Uterus (tissue), 2 donors: Measurements from ENCODE around the gene HOXD10.

ENCODE experiments used
- CTCF ChIP-seq, 4 experiments: fragments of 200-600 bp in 2 of 4; fragments of 450-650 bp in 2 of 4; sonication (generic) in 2 of 4; IDR thresholded peaks; one replicate each; pipeline ENCODE4 v1.5.1; 2016 to 2019; ENCODE audit warnings: antibody characterized with exemption in 4 of 4, mild to moderate bottlenecking in 2 of 4, moderate library complexity in 1 of 4
- POLR2A ChIP-seq, 2 donors: fragments of 450-650 bp; IDR thresholded peaks; one replicate each; pipeline ENCODE4 v1.6.1; 2016; ENCODE audit warnings: antibody characterized with exemption in 2 of 2, mild to moderate bottlenecking in 1 of 2, moderate library complexity in 1 of 2

- no peak for TF ChIP-seq CTCF (IDR thresholded peaks at IDR 0.05)
- TF ChIP-seq POLR2A (IDR thresholded peaks at IDR 0.05), result peak in 1 of 2 donors; percentile 21
Observed at GRCh38 chr2:176132205-176133171, 15.9 kb downstream of the HOXD10 start.
